ENCODE data around the gene THAP10.

THAP10 gene

DNA sequence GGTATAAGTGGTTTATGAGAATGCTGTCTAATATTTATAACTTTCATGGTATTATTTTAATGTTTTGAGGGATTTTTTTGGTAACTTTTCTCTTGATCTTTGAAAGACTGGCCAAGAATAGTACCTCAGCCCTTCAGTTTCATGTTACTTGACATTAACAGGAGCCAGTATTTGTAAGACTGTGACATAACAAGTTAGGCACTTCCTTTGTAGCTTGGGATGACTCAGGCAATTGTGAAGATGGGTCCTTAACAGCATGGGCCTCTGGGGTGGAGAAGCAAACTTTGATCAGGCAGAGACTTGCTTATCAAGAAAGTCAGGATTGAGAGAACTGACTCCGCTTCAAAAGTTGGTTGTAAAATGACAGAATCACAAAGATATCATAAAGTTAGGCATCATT lies 9.9 kb upstream of the THAP10 start:
- no peak for TF ChIP-seq CTCF (IDR thresholded peaks at IDR 0.05; ENCODE audit: low read length)
- TF ChIP-seq EZH2 (IDR thresholded peaks at IDR 0.05; ENCODE audit: borderline replicate concordance, low read length), result no peak
- H3F3A ChIP-seq (ENCODE audit: insufficient read depth, low read length), result no peaks in the 10 kb centered on the region
- no peaks in the 10 kb centered on the region for H3K79me2 ChIP-seq (ENCODE audit: insufficient read depth, low read length)
- no peaks in the 10 kb centered on the region for H3K9me3 ChIP-seq (ENCODE audit: low read length)
- H3K4me3 ChIP-seq (ENCODE audit: low read depth, low read length, poor library complexity, severe bottlenecking), result no peak overlapping the region
- no peaks in the 10 kb centered on the region for H4K20me1 ChIP-seq (ENCODE audit: insufficient read depth, low read length)
- no peak overlapping the region for H3K27ac ChIP-seq (ENCODE audit: low read depth, low read length, poor library complexity, severe bottlenecking)
- H3K9ac ChIP-seq (ENCODE audit: low read length), result no peak overlapping the region
- no peak overlapping the region for H2AFZ ChIP-seq (ENCODE audit: low read length)
- no peaks in the 10 kb centered on the region for H3K9me2 ChIP-seq (ENCODE audit: low read depth, low read length)
- no peaks in the 10 kb centered on the region for H3K4me1 ChIP-seq (ENCODE audit: insufficient read depth, low read length, severe bottlenecking)
- H3K4me2 ChIP-seq (ENCODE audit: low read length), result no peak overlapping the region
- H3K36me3 ChIP-seq (ENCODE audit: insufficient read depth, low read length), result no peaks in the 10 kb centered on the region
- H3K27me3 ChIP-seq (ENCODE audit: insufficient read depth, low read length), result no peaks in the 10 kb centered on the region

DNA sequence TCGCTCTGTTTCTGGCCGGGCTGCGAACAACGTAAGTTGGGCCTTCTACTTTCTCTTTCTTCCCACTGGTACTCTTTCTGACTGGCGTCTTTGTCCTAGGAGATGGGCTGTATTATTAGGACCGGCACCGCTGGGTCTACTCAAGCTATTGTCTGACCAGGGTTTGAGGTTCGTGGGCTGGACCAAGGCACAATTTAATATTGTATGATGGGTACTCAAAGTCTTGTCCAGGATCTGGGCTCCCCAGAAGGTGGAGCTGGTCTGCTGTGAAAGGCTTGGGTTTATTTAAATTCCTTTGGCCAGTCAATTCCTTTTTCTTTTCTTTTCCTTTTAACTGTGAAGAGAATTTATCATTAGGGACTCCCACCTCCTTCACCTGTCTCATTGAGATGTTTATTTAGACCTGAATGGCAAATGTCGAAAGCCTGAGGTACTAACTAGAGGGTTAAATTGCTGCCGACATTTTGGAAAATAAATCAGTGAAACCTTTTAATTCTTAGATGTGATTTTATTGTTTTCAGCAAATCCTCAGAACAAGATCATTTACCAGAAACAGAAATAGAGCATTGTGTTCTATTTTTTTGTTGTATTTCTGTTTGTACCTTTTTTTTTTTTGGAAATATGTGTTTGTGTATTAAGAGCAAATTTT lies 803 bp upstream of the THAP10 start:
- TF ChIP-seq CTCF (IDR thresholded peaks at IDR 0.05; ENCODE audit: low read length) (no peak), EZH2 (IDR thresholded peaks at IDR 0.05; ENCODE audit: borderline replicate concordance, low read length) (no peak)

DNA sequence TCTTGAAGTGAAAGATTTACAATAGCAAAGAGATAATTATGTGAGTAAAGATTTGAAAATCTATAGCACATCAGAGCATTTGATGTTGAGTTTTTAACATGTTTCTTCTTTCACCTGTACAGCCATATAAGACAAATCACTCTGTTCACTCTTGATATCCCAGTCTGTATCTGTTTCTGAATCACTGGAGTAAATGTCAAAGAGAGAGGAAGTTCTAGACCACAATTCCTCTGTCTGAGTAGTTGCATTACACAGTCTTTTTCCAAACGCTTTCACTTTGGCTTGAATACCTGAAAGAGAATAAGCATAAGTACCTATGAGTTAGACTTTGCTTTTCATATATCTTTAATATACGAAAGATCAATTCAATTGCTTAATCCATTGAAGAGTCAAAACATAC lies 9.9 kb downstream of the THAP10 start:
- no peaks in the 10 kb centered on the region for H3F3A ChIP-seq (ENCODE audit: insufficient read depth, low read length)
- no peaks in the 10 kb centered on the region for H3K9me3 ChIP-seq (ENCODE audit: low read length)
- H3K4me3 ChIP-seq (ENCODE audit: low read depth, low read length, poor library complexity, severe bottlenecking), result no peak overlapping the region
- no peaks in the 10 kb centered on the region for H3K9me2 ChIP-seq (ENCODE audit: low read depth, low read length)
- H3K4me2 ChIP-seq (ENCODE audit: low read length), result no peak overlapping the region
- no peaks in the 10 kb centered on the region for H3K79me2 ChIP-seq (ENCODE audit: insufficient read depth, low read length)
- no peak for TF ChIP-seq EZH2 (IDR thresholded peaks at IDR 0.05; ENCODE audit: borderline replicate concordance, low read length)
- no peak for TF ChIP-seq CTCF (IDR thresholded peaks at IDR 0.05; ENCODE audit: low read length)
- no peak overlapping the region for H3K27ac ChIP-seq (ENCODE audit: low read depth, low read length, poor library complexity, severe bottlenecking)
- H3K36me3 ChIP-seq (ENCODE audit: insufficient read depth, low read length), result no peaks in the 10 kb centered on the region
- no peak overlapping the region for H3K9ac ChIP-seq (ENCODE audit: low read length)
- H4K20me1 ChIP-seq (ENCODE audit: insufficient read depth, low read length), result no peaks in the 10 kb centered on the region
- no peak overlapping the region for H2AFZ ChIP-seq (ENCODE audit: low read length)
- no peaks in the 10 kb centered on the region for H3K27me3 ChIP-seq (ENCODE audit: insufficient read depth, low read length)
- H3K4me1 ChIP-seq (ENCODE audit: insufficient read depth, low read length, severe bottlenecking), result no peaks in the 10 kb centered on the region

More for the DNA sequence above, 803 bp upstream of the THAP10 start:
- no peaks in the 10 kb centered on the region for H3K9me2 ChIP-seq (ENCODE audit: low read depth, low read length)
- H4K20me1 ChIP-seq (ENCODE audit: insufficient read depth, low read length), result no peaks in the 10 kb centered on the region
- H3K4me3 ChIP-seq (ENCODE audit: low read depth, low read length, poor library complexity, severe bottlenecking), result no peak overlapping the region
- no peaks in the 10 kb centered on the region for H3K79me2 ChIP-seq (ENCODE audit: insufficient read depth, low read length)
- H2AFZ ChIP-seq (ENCODE audit: low read length), result no peak overlapping the region
- H3F3A ChIP-seq (ENCODE audit: insufficient read depth, low read length), result no peaks in the 10 kb centered on the region
- H3K9me3 ChIP-seq (ENCODE audit: low read length), result no peaks in the 10 kb centered on the region
- no peaks in the 10 kb centered on the region for H3K27me3 ChIP-seq (ENCODE audit: insufficient read depth, low read length)
- H3K4me2 ChIP-seq (ENCODE audit: low read length), result no peak overlapping the region
- no peak overlapping the region for H3K27ac ChIP-seq (ENCODE audit: low read depth, low read length, poor library complexity, severe bottlenecking)
- H3K4me1 ChIP-seq (ENCODE audit: insufficient read depth, low read length, severe bottlenecking), result no peaks in the 10 kb centered on the region
- H3K9ac ChIP-seq (ENCODE audit: low read length), result no peak overlapping the region
- H3K36me3 ChIP-seq (ENCODE audit: insufficient read depth, low read length), result no peaks in the 10 kb centered on the region
